ENCODE data around the gene PCGF1. TPM values are rescaled to one million over a fixed set of nuclear protein-coding genes. Genes with fewer than 3 reads are reported as not detected.
A peak's percentile ranks its signal among the peaks of the same experiment; 100 is the strongest.

PCGF1 gene
- total and polyA plus RNA-seq, 9 of the 15 experiments (the other 6 are each of a cell fraction or from before 2014, with no cell fraction given) = 20.3 to 45.7 (median 29.3) TPM

- no peak for TF ChIP-seq MAFG (tag; conservative IDR thresholded peaks at IDR 0.05)
- TF ChIP-seq, protein P1, sequence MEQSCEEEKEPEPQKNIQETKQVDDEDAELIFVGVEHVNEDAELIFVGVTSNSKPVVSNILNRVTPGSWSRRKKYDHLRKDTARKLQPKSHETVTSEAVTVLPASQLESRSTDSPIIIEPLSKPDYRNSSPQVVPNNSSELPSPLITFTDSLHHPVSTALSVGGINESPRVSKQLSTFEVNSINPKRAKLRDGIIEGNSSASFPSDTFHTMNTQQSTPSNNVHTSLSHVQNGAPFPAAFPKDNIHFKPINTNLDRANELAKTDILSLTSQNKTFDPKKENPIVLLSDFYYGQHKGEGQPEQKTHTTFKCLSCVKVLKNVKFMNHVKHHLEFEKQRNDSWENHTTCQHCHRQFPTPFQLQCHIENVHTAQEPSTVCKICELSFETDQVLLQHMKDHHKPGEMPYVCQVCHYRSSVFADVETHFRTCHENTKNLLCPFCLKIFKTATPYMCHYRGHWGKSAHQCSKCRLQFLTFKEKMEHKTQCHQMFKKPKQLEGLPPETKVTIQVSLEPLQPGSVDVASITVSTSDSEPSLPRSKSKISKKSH (CRISPR knock-in tag; IDR thresholded peaks at IDR 0.05) = no peak
- TF ChIP-seq NBN (IDR thresholded peaks at IDR 0.05; ENCODE audit: low read depth) = no peak
- TF ChIP-seq, protein P2, sequence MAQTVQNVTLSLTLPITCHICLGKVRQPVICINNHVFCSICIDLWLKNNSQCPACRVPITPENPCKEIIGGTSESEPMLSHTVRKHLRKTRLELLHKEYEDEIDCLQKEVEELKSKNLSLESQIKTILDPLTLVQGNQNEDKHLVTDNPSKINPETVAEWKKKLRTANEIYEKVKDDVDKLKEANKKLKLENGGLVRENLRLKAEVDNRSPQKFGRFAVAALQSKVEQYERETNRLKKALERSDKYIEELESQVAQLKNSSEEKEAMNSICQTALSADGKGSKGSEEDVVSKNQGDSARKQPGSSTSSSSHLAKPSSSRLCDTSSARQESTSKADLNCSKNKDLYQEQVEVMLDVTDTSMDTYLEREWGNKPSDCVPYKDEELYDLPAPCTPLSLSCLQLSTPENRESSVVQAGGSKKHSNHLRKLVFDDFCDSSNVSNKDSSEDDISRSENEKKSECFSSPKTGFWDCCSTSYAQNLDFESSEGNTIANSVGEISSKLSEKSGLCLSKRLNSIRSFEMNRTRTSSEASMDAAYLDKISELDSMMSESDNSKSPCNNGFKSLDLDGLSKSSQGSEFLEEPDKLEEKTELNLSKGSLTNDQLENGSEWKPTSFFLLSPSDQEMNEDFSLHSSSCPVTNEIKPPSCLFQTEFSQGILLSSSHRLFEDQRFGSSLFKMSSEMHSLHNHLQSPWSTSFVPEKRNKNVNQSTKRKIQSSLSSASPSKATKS (CRISPR knock-in tag; IDR thresholded peaks at IDR 0.05) = no peak
- TF ChIP-seq SRSF1 (IDR thresholded peaks at IDR 0.05; ENCODE audit: low read depth, low read length) = no peak
- TF ChIP-seq SMAD3 (CRISPR knock-in tag; conservative IDR thresholded peaks at IDR 0.05) = no peak
- TF ChIP-seq RB1 (IDR thresholded peaks at IDR 0.05; ENCODE audit: low read depth) = peak; percentile 17; the same call in 1 of the 2 replicates
- no peak for TF ChIP-seq WHSC1 (IDR thresholded peaks at IDR 0.05; ENCODE audit: low read length)
- no peak for TF ChIP-seq ZFPM2 (CRISPR knock-in tag; IDR thresholded peaks at IDR 0.05)
- TF ChIP-seq, protein P3, sequence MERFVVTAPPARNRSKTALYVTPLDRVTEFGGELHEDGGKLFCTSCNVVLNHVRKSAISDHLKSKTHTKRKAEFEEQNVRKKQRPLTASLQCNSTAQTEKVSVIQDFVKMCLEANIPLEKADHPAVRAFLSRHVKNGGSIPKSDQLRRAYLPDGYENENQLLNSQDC (CRISPR knock-in tag; IDR thresholded peaks at IDR 0.05) = no peak
- TF ChIP-seq ZKSCAN8 (CRISPR knock-in tag; IDR thresholded peaks at IDR 0.05) = no peak
- 0 out of 2 replicates have a peak, but pooled peaks have one; percentile 11 for TF ChIP-seq ELF1 (tag; IDR thresholded peaks at IDR 0.05)
- TF ChIP-seq EP300 (IDR thresholded peaks at IDR 0.05; ENCODE audit: low read length) = no peak
- TF ChIP-seq, protein P4, sequence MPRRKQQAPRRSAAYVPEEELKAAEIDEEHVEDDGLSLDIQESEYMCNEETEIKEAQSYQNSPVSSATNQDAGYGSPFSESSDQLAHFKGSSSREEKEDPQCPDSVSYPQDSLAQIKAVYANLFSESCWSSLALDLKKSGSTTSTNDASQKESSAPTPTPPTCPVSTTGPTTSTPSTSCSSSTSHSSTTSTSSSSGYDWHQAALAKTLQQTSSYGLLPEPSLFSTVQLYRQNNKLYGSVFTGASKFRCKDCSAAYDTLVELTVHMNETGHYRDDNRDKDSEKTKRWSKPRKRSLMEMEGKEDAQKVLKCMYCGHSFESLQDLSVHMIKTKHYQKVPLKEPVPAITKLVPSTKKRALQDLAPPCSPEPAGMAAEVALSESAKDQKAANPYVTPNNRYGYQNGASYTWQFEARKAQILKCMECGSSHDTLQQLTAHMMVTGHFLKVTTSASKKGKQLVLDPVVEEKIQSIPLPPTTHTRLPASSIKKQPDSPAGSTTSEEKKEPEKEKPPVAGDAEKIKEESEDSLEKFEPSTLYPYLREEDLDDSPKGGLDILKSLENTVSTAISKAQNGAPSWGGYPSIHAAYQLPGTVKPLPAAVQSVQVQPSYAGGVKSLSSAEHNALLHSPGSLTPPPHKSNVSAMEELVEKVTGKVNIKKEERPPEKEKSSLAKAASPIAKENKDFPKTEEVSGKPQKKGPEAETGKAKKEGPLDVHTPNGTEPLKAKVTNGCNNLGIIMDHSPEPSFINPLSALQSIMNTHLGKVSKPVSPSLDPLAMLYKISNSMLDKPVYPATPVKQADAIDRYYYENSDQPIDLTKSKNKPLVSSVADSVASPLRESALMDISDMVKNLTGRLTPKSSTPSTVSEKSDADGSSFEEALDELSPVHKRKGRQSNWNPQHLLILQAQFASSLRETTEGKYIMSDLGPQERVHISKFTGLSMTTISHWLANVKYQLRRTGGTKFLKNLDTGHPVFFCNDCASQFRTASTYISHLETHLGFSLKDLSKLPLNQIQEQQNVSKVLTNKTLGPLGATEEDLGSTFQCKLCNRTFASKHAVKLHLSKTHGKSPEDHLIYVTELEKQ (CRISPR knock-in tag; IDR thresholded peaks at IDR 0.05) = no peak
- no peak for TF ChIP-seq ZBTB17 (CRISPR knock-in tag; IDR thresholded peaks at IDR 0.05)
- TF ChIP-seq ELK3 (CRISPR knock-in tag; IDR thresholded peaks at IDR 0.05) = no peak
- no peak for TF ChIP-seq ZSCAN32 (CRISPR knock-in tag; IDR thresholded peaks at IDR 0.05)
- TF ChIP-seq ZNF584 (CRISPR knock-in tag; IDR thresholded peaks at IDR 0.05; ENCODE audit: low read depth) = no peak
- no peak for TF ChIP-seq NFE2L1 (tag; IDR thresholded peaks at IDR 0.05; ENCODE audit: borderline replicate concordance, low read depth)
Measured at GRCh38 chr2:74503506-74504475, 3.7 kb downstream of the PCGF1 start (continued).

Measured in K562 (cell line).